GM12864 (cell line): ENCODE data around the gene BHLHA15.

Experiments
- DNase-seq: peaks from one replicate; pipeline ENCODE4 v3.0.0-alpha.2; 2011; ENCODE audit warnings: low read depth
- H3K4me3 ChIP-seq: 2 replicates; pipeline ENCODE4 v1.5.1; 2011; ENCODE audit warnings: mild to moderate bottlenecking, low read depth, low read length, control low read depth
- TF ChIP-seq, protein P1 (sequence below): IDR thresholded peaks from 2 replicates; pipeline ENCODE4 v1.5.1; 2011; ENCODE audit warnings: low read depth, mild to moderate bottlenecking, moderate library complexity, low read length, control low read depth, inconsistent platforms; ENCODE audit errors: missing control alignments

Gene BHLHA15

DNA sequence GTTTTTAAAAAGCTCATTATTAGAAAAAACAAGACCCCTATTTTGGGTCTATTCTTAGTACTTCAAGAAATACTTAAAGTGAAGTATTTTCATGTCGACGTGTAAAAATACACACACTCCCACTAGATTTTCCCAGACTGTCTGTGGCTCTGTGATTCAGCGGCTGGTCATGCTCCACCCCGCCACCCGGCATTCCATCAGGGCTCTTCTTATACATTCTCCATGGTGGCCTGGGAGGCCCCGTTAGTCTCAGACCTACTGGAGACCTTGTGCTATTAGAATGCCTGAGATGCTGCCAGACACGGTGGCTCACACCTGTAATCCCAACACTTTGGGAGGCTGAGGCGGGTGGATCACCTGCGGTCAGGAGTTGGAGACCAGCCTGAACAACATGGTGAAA, 27.7 kb downstream of the BHLHA15 start:
- H3K4me3 ChIP-seq: no peak overlapping the region
- TF ChIP-seq, protein P1, sequence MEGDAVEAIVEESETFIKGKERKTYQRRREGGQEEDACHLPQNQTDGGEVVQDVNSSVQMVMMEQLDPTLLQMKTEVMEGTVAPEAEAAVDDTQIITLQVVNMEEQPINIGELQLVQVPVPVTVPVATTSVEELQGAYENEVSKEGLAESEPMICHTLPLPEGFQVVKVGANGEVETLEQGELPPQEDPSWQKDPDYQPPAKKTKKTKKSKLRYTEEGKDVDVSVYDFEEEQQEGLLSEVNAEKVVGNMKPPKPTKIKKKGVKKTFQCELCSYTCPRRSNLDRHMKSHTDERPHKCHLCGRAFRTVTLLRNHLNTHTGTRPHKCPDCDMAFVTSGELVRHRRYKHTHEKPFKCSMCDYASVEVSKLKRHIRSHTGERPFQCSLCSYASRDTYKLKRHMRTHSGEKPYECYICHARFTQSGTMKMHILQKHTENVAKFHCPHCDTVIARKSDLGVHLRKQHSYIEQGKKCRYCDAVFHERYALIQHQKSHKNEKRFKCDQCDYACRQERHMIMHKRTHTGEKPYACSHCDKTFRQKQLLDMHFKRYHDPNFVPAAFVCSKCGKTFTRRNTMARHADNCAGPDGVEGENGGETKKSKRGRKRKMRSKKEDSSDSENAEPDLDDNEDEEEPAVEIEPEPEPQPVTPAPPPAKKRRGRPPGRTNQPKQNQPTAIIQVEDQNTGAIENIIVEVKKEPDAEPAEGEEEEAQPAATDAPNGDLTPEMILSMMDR: no peak
- no peak for DNase-seq

- no peak for DNase-seq
- TF ChIP-seq, protein P1: peak; percentile 86
- H3K4me3 ChIP-seq: no peak overlapping the region
These were observed 29.9 kb downstream of the BHLHA15 start for GRCh38 chr7:98240961-98241673.

DNA sequence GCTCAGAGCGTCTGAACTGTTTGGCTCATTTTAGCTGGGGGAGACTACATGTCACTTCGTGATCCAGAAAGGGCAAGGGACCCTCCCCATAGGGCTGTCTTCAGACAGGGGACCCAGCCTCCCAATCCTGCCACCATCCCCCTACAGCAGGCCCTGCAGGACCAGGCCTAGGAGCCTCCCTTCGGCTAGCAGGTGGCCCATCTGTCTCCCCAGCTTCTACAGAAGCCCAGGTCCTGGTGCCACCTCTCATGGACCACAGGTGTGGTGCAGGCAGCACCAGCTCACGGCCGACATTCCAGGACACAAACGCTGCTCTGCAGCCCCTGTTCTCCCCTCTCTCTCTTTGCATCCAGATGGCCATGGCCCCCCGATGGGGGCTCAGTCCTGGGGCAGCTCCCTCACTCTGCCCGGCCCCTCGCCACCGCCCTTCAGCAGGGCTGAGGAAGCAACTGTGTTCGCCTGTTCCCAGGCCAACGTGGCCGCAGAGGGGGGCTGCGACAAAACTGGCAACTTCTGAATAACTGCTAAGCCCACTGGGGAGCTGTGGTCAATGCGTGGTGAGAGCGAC, 30.5 kb downstream of the BHLHA15 start:
- DNase-seq: no peak
- H3K4me3 ChIP-seq: no peak overlapping the region
- TF ChIP-seq, protein P1: no peak

GRCh38 chr7:98242342-98242741, 31.1 kb downstream of the BHLHA15 start:
- no peak overlapping the region for H3K4me3 ChIP-seq
- TF ChIP-seq, protein P1: no peak
- no peak for DNase-seq

DNA sequence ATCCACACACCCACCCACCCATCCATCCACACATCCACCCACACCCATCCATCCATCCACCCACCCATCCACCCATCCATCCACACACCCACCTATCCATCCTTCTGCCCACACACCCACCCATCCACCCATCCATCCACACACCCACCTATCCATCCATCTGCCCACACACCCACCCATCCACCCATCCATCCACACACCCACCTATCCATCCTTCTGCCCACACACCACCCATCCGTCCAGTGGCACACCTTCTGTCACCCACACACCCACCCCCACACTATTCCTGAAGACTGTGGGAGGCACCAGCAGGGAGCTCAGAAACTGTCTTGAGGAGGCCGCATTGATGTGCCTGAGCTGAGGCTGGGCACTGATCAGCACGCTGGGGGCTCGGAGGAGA, 31.7 kb downstream of the BHLHA15 start:
- TF ChIP-seq, protein P1: no peak
- no peak for DNase-seq

GRCh38 chr7:98244871-98245270, 33.6 kb downstream of the BHLHA15 start:
- no peak for DNase-seq
- TF ChIP-seq, protein P1: no peak

More for the DNA sequence above, 31.7 kb downstream of the BHLHA15 start:
- no peak overlapping the region for H3K4me3 ChIP-seq

GRCh38 chr7:98248156-98248555, 36.9 kb downstream of the BHLHA15 start:
- TF ChIP-seq, protein P1: no peak
- no peak for DNase-seq
- no peak overlapping the region for H3K4me3 ChIP-seq

More at GRCh38 chr7:98244871-98245270, 33.6 kb downstream of the BHLHA15 start:
- H3K4me3 ChIP-seq: no peak overlapping the region
